GM20000 (cell line): Measurements from ENCODE around the gene TBX2.

ENCODE experiments used
- DNase-seq: peaks from one replicate; pipeline ENCODE4 v3.0.0; 2012; ENCODE audit warnings: low spot score
- TF ChIP-seq, protein P1 (sequence below): IDR thresholded peaks from 2 replicates; pipeline ENCODE4 v1.5.1; 2012; ENCODE audit warnings: mild to moderate bottlenecking, control low read depth; ENCODE audit errors: extremely low read depth, missing control alignments

Gene TBX2

DNA sequence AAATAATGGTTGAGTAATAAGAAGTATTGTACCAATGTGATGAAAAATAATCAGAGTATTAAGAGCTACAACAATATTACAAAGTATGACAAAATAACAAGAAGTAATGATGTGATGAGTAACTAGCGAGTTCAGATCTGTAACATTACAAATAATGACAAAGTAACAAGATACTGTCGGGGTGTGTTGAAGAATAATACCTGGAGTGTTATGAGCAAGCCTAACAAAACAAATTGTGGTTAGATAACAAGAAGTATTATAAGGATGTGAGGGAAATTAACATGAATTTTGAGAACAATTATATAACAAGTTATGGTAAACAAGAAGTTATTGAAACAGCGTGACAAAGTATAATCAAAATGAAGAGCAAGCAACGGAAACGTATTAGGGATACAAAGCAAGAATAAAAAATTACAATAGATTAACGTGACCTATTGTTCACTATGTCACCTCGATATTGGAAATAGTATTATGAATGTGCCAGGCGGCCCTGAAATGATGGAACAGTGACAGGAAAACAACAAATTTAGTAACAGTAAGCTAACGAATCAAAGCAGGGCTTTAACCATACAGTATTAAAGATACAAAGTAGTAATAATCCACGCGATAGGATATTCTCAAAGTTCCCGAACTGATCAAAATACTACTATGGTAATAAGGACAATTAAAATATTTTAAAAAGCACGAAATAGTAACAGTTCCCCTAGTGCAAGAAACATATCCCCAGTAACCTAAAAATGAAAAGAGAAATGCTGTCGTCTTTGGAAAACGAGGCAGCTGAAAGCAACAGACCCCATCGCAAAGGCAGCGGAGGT lies 54.1 kb downstream of the TBX2 start:
- DNase-seq = no peak
- TF ChIP-seq, protein P1, sequence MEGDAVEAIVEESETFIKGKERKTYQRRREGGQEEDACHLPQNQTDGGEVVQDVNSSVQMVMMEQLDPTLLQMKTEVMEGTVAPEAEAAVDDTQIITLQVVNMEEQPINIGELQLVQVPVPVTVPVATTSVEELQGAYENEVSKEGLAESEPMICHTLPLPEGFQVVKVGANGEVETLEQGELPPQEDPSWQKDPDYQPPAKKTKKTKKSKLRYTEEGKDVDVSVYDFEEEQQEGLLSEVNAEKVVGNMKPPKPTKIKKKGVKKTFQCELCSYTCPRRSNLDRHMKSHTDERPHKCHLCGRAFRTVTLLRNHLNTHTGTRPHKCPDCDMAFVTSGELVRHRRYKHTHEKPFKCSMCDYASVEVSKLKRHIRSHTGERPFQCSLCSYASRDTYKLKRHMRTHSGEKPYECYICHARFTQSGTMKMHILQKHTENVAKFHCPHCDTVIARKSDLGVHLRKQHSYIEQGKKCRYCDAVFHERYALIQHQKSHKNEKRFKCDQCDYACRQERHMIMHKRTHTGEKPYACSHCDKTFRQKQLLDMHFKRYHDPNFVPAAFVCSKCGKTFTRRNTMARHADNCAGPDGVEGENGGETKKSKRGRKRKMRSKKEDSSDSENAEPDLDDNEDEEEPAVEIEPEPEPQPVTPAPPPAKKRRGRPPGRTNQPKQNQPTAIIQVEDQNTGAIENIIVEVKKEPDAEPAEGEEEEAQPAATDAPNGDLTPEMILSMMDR = no peak

DNA sequence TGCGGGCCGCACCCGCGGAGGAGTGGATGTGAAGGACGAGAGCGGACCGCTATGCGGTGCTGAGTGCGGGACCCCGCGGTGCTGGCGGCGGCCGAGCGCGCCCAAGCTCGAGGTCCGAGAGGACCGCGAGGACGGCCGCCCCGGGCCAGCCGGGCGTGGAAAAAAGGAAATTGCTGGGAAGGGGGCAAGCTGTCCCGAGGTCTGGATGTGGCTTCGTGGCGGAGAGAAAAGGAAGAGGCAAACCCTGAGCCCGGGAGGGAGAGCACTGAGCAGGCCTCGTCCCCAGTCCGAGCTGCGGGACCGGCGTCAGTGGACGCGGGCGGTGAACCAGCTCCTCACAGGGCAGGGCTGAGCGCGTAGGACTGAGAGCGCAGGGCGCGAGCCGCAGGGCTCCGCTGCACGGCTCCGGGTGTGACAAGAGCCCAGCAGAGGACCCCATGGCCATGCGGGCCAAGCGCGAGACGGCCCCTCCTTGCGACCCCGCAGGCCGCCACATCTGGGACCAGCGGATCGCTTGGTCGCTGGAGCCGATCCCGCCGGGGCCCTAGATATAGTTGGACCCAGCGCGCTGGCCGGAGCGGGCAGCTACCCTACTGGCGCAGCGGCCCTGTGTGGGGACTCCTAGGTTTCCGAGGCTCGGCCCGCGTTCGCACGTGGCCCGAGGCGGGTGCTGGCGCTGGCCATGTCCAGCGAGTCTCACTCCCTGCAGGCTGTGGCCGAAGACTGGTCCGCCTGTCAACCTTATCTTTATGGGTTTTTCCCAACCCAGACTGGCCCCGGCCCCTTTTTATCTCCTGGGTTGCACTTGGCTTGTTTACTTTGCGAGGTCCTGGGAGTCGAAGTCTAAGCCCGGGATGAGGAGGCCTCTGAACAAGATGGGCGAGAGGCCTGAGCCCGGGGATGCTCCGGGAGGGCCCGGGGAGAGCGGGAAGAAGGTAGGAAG lies 55.0 kb downstream of the TBX2 start:
- DNase-seq = no peak
- TF ChIP-seq, protein P1 = no peak

DNA sequence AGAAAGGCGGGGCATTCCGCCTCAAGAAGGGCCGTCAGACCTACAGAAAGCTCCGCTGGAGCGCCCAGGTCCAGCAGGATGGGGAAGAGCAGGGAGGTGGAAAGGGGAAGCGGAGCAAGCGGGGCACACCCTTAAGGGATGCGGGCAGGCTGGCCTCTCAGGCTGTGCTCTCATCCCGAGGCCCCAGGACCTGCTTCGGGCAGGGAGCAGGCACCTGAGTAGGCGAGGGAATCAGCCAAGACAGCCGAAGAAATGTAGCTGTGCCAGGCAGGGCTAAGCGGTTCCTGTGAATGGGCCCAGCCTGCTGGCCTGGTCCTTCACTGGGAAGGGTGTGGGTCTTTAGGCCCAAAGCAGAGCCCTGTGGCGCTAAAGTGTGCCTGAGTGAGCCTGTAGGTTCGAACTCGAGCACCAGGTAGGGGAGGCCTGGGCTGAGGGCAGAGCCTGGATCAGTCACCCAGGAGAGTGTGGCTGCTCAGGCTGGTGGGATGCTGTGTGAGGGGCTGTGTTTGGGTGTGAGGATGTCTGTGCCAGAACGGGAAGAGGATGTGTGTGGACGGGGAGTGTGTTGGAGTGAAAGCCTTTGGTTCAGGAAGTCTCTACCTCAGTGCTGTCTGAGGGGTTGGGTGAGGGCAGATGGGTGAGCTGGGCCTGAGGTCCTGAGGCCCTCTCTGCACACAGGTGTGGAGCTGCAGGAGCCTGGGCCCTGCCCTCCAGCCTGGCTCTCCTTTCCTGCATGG lies 55.8 kb downstream of the TBX2 start:
- TF ChIP-seq, protein P1 = no peak
- no peak for DNase-seq

DNA sequence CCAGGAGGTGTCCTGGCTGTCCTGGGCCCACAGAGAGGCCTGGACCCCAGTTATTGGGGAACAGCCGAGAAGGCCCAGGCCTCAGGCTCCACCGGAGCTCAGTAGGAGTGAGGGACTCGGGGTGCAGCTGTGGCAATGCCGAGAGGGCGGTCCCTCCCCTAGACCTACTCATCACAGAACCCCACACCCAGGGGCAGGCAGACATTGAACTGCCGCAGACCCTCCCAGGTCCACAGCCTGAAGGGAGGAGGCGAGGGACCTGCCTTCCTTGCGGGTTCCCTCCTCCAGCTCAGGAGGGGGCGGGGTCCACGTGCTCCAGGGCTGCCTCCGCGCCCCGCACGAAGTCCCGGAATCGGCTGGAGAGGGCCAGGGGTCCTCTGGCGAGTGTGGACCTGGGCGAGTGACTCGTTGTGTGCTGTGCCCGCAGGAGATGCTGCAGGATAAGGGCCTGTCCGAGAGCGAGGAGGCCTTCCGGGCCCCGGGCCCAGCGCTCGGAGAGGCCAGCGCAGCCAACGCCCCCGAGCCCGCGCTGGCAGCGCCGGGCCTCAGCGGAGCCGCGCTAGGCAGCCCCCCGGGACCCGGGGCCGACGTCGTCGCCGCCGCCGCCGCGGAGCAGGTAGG lies 56.5 kb downstream of the TBX2 start:
- TF ChIP-seq, protein P1 = no peak
- no peak for DNase-seq

DNA sequence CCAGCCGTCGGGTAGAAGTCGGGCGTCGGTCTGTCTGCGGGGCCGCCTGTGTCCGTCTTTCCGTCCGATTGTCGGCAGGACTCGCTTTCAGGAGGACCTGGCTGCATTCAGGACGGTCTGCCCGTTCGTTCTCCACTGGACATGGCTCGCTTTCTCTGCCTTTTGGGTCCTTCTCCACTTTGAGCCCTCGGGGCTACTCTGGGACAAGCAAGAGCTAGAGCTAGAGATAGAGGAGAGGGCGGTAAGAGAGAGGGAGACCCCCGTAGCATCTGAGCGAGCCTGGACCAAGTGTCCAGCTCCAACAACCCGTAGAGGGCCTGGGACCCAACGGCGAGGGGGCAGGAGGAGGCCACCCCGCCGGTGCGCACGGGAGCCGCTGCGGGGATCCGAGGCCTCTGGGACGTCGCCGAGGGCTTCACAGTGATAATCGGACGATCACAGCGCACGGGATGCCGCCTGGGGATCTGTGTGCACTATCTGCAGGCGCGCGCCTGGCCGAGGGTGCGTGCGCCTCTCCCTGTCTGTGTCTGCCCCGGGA lies 57.1 kb downstream of the TBX2 start:
- no peak for DNase-seq
- TF ChIP-seq, protein P1 = no peak

DNA sequence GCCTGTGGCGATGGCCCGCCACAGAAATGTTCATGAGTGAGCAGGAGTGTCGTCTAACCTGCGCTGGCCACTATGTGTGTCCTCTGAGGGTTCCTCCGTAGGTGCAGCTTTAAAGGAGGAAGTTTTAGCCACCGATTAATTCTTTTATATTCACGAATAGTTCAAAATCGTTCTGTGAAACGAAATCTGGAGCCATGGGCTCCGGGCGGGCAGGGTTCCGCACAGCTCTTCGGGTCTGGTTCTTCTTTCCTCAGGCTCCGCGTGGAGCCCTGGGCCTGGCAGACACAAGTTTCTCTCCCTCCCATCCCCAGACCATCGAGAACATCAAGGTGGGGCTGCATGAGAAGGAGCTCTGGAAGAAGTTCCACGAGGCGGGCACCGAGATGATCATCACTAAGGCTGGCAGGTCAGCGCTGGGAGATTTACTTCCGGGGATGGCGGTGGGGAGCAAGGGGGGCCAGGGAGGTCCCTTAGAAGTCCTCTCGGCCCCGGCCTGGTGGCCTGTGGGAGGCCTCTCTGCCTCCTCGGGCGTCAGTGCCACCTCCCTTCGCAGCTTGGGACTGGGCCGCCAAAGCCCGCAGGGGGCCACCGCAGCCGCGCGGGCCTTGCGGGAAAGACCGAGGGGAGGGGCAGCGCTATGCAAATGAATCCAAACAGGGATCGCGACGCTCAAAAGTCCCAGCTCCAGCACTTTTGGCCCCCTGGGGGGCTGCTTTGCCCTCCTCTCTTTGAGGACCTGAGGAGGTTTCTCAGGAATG lies 57.8 kb downstream of the TBX2 start:
- no peak for DNase-seq

More for the DNA sequence above, 57.8 kb downstream of the TBX2 start:
- TF ChIP-seq, protein P1 = no peak
